Epithelial cell of prostate (primary cell): Measurements from ENCODE around the gene HMGN4.

Source experiments
- DNase-seq: peaks from one replicate; pipeline ENCODE4 v3.0.0-alpha.2; 2011; ENCODE audit warnings: low read depth, low spot score
- H3K27ac ChIP-seq: fragments of 450-650 bp; 2 replicates; pipeline ENCODE4 v1.5.1; 2017; ENCODE audit warnings: mild to moderate bottlenecking

HMGN4 gene

DNA sequence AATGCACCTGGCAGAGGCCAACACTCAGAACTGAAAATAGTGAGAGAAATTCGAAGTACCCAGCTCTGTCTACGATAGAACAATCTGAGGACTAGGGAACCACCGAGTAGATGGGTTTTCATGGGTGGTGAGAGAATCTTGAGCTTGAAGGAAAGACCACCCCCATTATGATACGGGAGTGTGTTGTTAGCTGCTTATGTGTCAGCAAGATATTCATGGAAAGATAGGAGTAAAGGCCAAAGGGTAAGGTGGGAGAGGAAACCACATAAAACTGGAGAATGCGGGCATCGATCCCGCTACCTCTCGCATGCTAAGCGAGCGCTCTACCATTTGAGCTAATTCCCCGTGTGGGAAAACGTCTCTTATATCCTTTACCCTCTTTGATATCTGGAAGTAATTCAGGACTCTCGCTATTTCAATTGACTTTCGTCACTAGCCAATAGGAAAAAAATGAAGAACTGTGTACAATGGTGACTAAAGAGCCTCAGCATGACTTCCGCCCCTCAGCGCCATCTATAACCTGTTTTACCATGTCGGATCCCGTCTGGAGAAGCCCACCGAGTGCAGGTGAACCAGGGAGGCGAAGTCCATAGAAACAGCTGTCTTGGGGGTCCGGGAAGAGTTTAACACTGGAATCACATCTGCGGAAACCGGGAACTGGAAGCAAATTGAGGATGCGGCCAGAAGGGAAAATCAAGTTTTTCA is 33.6 kb downstream of the HMGN4 start:
- peak overlapping the region; percentile 84 for H3K27ac ChIP-seq
- no peak for DNase-seq

DNA sequence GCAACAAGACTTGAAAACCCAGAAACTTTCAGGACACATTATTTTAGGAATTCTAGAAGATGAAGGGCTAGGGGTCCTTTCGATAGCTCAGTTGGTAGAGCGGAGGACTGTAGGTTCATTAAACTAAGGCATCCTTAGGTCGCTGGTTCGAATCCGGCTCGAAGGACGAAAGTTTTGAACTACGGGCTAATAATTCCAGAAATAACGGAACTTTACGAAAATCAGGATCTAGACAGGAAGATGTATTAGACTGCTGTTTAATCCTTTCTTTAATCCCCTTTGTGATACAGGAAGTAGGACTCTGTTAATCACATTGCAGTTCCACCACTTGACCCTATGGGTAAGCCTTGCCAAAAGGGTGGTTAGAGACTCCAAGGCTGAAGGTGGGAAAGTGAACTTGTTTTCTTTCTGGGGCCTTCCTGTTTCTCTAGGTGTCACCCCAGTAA is 37.4 kb downstream of the HMGN4 start:
- H3K27ac ChIP-seq = no peak overlapping the region
- DNase-seq = no peak

- DNase-seq = no peak
- H3K27ac ChIP-seq = no peak overlapping the region
These were observed 38.3 kb downstream of the HMGN4 start for GRCh38 chr6:26576407-26576843.

- no peak for DNase-seq
- H3K27ac ChIP-seq = no peak overlapping the region
These were observed 39.0 kb downstream of the HMGN4 start for GRCh38 chr6:26576929-26577719.

GRCh38 chr6:26577720-26578072 is 39.5 kb downstream of the HMGN4 start:
- no peak for DNase-seq
- H3K27ac ChIP-seq = no peak overlapping the region

DNA sequence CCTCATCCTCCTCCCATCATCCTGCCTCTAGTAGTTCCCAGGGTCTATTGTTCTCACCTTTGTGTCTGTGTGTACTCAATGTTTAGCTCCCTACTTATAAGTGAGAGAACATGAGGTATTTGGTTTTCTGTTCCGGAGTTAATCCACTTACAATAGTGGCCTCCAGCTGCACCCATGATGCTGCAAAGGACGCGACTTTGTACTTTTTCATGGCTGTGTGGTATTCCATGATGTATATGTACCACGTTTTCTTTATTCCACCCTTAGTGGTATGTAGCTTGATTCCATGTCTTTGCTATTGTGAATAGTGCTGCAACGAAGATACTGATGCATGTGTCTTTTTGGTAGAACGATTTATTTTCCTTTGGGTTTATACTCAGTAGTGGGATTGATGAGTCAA is 40.1 kb downstream of the HMGN4 start:
- no peak overlapping the region for H3K27ac ChIP-seq
- DNase-seq = no peak

- no peak overlapping the region for H3K27ac ChIP-seq
- no peak for DNase-seq
These were observed 40.6 kb downstream of the HMGN4 start for GRCh38 chr6:26578741-26579140.

DNA sequence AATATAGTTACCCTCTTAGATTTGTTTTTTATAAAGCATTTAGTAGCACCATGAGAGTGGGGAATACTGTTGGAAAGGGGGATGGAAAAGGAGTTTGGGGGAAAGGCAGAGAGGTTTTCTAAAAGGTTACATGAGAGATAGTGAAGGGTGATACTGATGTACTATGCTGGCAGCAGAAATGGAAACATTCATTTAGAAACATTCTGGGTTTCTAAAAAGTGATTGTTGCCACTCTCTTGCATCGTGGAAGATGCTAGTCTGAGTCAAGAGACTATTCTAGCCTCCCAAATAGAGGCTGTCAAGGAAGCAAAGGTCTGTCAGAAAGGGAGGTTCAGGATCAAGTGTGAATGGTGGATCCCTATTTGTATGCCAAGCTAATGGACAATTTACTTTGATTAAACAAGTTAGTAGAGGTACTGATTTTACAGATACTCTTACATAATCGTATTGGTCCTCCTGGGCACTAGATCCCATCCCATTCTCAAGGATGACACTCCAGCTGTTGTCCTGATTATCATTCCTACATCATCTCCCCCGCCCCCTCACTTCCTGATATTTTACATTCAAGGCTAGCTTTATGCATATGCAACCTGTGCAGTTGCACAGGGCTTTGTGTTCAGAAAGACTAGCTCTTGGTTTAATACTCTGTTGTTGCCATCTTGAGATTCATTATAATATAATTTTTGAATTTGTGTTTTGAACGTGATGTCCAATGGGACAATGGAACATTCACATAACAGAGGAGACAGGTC is 43.2 kb downstream of the HMGN4 start:
- no peak overlapping the region for H3K27ac ChIP-seq
- no peak for DNase-seq

DNA sequence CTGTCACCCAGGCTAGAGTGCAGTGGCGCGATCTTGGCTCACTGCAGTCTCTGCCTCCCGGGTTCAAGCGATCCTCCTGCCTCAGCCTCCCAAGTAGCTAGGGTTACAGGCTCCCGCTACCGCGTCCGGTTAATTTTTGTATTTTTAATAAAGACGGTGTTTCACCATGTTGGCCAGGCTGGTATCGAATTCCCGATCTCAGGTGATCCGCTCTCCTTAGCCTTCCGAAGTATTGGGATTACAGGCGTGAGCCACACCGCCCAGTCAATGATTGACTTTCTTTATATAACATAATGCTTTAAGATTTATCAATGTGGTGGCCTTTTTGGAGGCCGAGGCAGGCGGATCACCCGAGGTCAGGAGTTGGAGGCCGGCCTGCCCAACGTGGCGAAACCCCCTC is 50.8 kb downstream of the HMGN4 start:
- H3K27ac ChIP-seq = no peak overlapping the region
- no peak for DNase-seq

DNA sequence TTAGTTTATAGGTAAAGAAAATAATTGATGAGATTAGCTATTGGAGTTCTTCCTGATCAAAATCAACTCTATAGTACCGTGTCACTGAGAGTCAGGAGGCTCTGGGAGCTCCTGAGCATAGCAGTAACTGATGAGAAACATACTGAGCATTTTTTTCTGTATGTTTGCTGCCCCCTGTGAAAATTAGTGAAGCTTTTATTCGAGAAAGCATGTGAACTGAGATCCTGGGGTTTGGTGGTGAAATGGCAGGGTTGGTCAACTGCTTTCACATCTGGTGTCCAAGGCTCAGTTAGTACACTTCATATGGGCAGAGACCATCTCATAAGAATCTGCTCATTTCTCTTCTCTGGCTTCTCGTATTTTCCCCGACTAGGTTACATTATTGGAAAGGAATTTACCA is 54.5 kb downstream of the HMGN4 start:
- H3K27ac ChIP-seq = no peak overlapping the region
- DNase-seq = no peak

DNA sequence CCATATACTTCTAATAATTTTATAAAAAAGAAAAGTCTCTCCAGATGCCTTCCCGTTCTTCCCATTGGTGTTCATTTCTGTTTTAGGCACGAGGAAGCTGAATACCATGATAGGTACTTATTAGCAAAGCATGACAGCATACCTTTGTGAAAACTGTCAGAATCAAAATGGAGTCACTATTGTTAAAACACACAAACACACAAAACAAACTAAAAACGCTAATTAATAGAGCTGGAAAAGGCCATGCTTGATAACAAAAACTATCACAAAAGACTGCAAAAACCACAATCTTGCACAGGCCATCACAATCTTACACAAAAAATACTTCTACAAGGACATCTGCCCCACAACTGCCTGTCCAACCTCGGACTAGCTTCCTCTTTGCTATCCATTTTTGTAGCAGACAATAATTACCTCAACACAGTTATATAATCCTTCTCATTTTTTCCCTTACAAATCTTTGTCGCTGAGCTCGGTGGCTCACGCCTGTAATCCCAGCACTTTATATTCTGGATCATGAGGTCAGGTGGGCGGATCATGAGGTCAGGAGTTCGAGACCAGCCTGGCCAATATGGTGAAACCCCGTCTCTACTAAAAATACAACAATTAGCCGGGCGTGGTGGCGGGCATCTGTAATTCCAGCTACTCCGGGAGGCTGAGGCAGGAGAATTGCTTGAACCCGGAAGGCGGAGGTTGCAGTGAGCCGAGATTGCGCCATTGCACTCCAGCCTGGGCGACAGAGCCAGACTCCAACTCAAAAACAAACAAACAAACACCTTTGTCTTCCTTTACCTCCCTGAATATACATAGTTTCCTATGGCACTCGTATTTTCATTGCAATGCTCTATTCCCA is 55.3 kb downstream of the HMGN4 start:
- DNase-seq = no peak
- no peak overlapping the region for H3K27ac ChIP-seq

DNA sequence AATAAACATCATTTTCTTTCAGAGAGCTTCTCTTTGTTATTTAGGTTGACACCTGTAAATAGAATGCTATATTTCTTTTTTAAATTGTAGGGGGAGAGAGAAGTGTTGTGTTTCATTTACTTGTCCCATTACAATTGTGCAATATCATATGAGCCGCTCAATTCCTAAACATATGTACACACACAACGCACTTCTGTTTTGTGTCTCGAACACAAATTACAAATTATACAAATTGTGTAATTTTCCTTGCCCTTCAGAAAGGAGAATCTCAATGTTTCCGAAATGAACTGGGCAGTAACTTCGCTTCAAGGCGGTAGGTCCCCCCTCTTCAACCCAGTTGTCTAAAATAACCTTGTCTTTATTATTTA is 55.9 kb downstream of the HMGN4 start:
- DNase-seq = no peak
- H3K27ac ChIP-seq = no peak overlapping the region

DNA sequence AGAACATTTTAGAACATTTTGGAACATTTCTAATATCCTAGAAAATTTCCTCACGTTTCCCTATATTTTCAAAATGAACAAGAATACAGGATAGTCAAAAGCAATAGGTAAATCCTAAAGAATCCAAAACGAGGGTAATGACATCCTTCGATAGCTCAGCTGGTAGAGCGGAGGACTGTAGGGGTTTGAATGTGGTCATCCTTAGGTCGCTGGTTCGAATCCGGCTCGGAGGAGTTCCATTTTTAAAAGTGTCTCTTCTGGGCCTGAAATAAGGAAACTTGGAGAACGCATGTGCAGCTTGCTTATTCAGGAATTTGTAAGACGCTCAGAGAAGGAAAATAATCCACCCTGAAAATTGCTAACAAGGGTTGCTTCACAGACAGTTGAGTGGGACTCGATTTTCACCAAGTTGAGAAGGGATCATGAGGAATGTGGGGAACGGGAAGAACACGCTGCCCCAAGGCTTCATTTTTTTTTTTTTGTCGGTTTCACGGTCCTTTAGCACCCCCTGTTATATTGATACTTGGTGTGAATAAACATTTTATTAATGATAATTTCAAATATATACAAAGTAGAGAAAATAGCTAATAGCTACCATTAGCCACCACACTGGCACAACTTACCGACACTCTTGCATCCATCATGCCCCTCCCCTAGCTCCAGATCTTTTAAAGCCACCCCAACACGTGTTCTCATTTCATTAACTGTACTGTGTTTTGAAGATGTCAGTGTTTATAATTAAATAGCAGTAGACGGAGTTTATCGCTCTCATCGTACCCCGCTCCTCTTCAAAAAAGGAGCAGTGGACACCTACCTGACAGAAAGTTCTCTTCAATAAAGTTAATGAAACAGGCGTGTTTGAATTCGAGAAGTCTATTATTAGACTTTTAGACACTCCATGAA is 56.8 kb downstream of the HMGN4 start:
- H3K27ac ChIP-seq = peak overlapping the region; percentile 74
- DNase-seq = no peak

DNA sequence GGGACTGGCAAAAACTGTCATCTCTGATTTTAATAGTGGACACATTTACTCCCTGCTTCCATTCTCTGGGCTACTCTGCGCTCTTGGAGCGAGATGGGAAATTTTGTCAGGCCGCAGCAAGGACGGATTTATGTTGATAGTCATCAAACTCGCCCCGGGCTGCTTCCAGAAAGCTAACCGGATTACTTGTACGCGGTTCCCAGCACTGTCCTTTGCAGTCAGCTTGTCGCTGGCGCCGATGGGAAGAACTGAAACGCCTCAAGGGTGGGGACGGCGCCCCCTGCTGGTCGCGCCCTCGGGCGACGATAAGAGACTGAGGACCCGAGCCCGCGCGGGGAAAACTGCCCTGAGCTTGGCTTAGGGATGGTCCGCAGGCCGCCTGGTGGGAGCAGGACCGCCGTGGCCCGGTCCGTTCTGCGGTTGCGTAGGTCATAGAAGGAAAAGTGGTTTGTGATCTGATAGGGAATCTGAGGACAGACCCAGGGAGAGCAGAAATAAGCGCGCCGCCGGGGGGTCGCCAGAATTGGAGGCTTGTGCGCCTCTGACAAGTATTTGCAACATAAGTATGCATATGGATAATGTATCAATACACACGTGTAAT is 57.6 kb downstream of the HMGN4 start:
- H3K27ac ChIP-seq = peak overlapping the region; percentile 74
- no peak for DNase-seq
